Measurements from ENCODE around the gene PRX. TPM values are rescaled to one million over a fixed set of nuclear protein-coding genes. Genes with fewer than 3 reads are reported as not detected.

The PRX gene
- total and polyA plus RNA-seq, 9 of the 15 experiments (the other 6 are each of a cell fraction or from before 2014, with no cell fraction given): 0.65 to 3.5 (median 1.7) TPM; not detected in 2

GRCh38 chr19:40370997-40371801 is 42.0 kb downstream of the PRX start:
- no TSS peak for BruUV-seq (replicated peaks)
- H3K9me3 ChIP-seq (replicated peaks; ENCODE audit: control insufficient read depth, insufficient read depth, low read depth, low read length): no peaks in the 10 kb centered on the region
- 4% methylated on average over 7 of the region's 7 CpGs for WGBS (ENCODE audit: insufficient coverage, low coverage, missing lambda C conversion rate)
- peak overlapping the region; percentile 62 for H3K4me2 ChIP-seq (ENCODE audit: insufficient read depth, low read length)
- H3K27me3 ChIP-seq (ENCODE audit: control insufficient read depth in 2 of 2, insufficient read depth in 2 of 2, low read length in 2 of 2): no peaks in the 10 kb centered on the region
- peaks cover 27 to 46% of the 10 kb centered on the region in 2 experiments for H3K4me1 ChIP-seq (replicated peaks in 1 of 2; ENCODE audit: control insufficient read depth in 2 of 2, insufficient read depth in 2 of 2, low read length in 2 of 2)
- no peak overlapping the region for H3K4me3 ChIP-seq
- ChIA-PET CTCF (ENCODE audit: low intra/inter-chr PET ratio) (no interaction called here), POLR2A (interaction anchor here (0.7 to 1.5 kb wide), 8 partner anchors 9 to 96 kb away, joined by 3 to 19 read pairs (median 4); partner anchors contain the start of gene BLVRB)
- peak overlapping the region; percentile 31; the same call in 2 of the 3 replicates for H3K27ac ChIP-seq (ENCODE audit: extremely low read depth, low read depth, low read length)
- DNase-seq (ENCODE audit: extremely low read depth in 1 of 4, low spot score in 3 of 4) (peak; percentile 89 to 92 (median 90)), FAIRE-seq (peak; percentile 100), ATAC-seq (peak; percentile 99)
- H3K9ac ChIP-seq (ENCODE audit: insufficient read depth in 1 of 2, low read depth in 2 of 2, low read length in 2 of 2): peak overlapping the region in 1 of 2 experiments; percentile 59; a peak in 2 of 4 replicates
- intact Hi-C loops (cut with micrococcal nuclease): no loop called here
- H3K79me2 ChIP-seq (ENCODE audit: control insufficient read depth, insufficient read depth, low read length): peaks cover 4% of the 10 kb centered on the region; the same call in 2 of the 3 replicates
- peaks cover 9% of the 10 kb centered on the region; the same call in 1 of the 2 replicates for H4K20me1 ChIP-seq (replicated peaks; ENCODE audit: control insufficient read depth, insufficient read depth, low read length)
- H2AFZ ChIP-seq (ENCODE audit: low read depth, low read length): 0 out of 2 replicates have a peak overlapping the region, but pooled peaks have one; percentile 32
- H3K36me3 ChIP-seq (ENCODE audit: control insufficient read depth, insufficient read depth, low read length): peaks cover 61% of the 10 kb centered on the region
- in situ Hi-C loops (cut with MboI): no loop called here
- H3K9me1 ChIP-seq (ENCODE audit: control insufficient read depth, insufficient read depth, low read length): no peaks in the 10 kb centered on the region
- TF ChIP-seq TEAD1 (CRISPR knock-in tag; IDR thresholded peaks at IDR 0.05) (no peak), USF2 (CRISPR knock-in tag; IDR thresholded peaks at IDR 0.05) (no peak), XRCC3 (IDR thresholded peaks at IDR 0.05) (no peak), CGGBP1 (CRISPR knock-in tag; IDR thresholded peaks at IDR 0.05) (no peak), MLX (CRISPR knock-in tag; conservative IDR thresholded peaks at IDR 0.05) (no peak), RUNX1 (IDR thresholded peaks at IDR 0.05; ENCODE audit: low read depth) (no peak), E2F3 (CRISPR knock-in tag; IDR thresholded peaks at IDR 0.05) (no peak), TARDBP (IDR thresholded peaks at IDR 0.05) (no peak)
- TF ChIP-seq, protein P1, sequence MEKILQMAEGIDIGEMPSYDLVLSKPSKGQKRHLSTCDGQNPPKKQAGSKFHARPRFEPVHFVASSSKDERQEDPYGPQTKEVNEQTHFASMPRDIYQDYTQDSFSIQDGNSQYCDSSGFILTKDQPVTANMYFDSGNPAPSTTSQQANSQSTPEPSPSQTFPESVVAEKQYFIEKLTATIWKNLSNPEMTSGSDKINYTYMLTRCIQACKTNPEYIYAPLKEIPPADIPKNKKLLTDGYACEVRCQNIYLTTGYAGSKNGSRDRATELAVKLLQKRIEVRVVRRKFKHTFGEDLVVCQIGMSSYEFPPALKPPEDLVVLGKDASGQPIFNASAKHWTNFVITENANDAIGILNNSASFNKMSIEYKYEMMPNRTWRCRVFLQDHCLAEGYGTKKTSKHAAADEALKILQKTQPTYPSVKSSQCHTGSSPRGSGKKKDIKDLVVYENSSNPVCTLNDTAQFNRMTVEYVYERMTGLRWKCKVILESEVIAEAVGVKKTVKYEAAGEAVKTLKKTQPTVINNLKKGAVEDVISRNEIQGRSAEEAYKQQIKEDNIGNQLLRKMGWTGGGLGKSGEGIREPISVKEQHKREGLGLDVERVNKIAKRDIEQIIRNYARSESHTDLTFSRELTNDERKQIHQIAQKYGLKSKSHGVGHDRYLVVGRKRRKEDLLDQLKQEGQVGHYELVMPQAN (IDR thresholded peaks at IDR 0.05; ENCODE audit: borderline replicate concordance): no peak
- TF ChIP-seq, protein P2, sequence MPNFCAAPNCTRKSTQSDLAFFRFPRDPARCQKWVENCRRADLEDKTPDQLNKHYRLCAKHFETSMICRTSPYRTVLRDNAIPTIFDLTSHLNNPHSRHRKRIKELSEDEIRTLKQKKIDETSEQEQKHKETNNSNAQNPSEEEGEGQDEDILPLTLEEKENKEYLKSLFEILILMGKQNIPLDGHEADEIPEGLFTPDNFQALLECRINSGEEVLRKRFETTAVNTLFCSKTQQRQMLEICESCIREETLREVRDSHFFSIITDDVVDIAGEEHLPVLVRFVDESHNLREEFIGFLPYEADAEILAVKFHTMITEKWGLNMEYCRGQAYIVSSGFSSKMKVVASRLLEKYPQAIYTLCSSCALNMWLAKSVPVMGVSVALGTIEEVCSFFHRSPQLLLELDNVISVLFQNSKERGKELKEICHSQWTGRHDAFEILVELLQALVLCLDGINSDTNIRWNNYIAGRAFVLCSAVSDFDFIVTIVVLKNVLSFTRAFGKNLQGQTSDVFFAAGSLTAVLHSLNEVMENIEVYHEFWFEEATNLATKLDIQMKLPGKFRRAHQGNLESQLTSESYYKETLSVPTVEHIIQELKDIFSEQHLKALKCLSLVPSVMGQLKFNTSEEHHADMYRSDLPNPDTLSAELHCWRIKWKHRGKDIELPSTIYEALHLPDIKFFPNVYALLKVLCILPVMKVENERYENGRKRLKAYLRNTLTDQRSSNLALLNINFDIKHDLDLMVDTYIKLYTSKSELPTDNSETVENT (CRISPR knock-in tag; IDR thresholded peaks at IDR 0.05): no peak
